H1 (cell line): ENCODE data around the gene PLK3. TPM values are rescaled to one million over a fixed set of nuclear protein-coding genes. Genes with fewer than 3 reads are reported as not detected.

Source experiments
- CTCF ChIA-PET: fragments of 300-600 bp; sonication (Branson Sonifier 250); formaldehyde crosslinking; loops from one replicate; lab custom pipeline; 2021; ENCODE audit not compliant: partially characterized antibody; lab: Charles Lee
- POLR2A ChIA-PET: fragments of 300-600 bp; sonication (Branson Sonifier 250); formaldehyde crosslinking; loops from one replicate; lab custom pipeline; 2021; ENCODE audit warnings: inconsistent platforms; ENCODE audit not compliant: partially characterized antibody; lab: Charles Lee
- DNase-seq, 2 experiments: peaks; one replicate each; pipeline versions ENCODE4 v3.0.0 to v3.0.0-alpha.2; 2010 to 2022; ENCODE audit warnings: low spot score in 2 of 2, low read depth in 1 of 2, mixed read lengths in 1 of 2
- FAIRE-seq: peaks from 2 replicates; lab custom pipeline; 2011; peaks lifted over from hg19 to GRCh38; lab: Jason Lieb, UNC
- H2AFZ ChIP-seq: 2 replicates; pipeline ENCODE4 v1.8.1; 2012; ENCODE audit warnings: low read length, inconsistent platforms
- H2AK5ac ChIP-seq: 2 replicates; pipeline ENCODE4 v1.6.1; 2013; ENCODE audit warnings: low read depth, low read length
- H2BK120ac ChIP-seq: replicated peaks from 2 replicates; pipeline ENCODE3; 2013; ENCODE audit warnings: low read depth, low read length, inconsistent platforms
- H2BK12ac ChIP-seq: 2 replicates; pipeline ENCODE4 v1.6.1; 2013; ENCODE audit warnings: low read depth, low read length
- H2BK15ac ChIP-seq: 2 replicates; pipeline ENCODE4 v1.6.1; 2013; ENCODE audit warnings: low read length
- H2BK20ac ChIP-seq: 2 replicates; pipeline ENCODE4 v1.6.1; 2013; ENCODE audit warnings: low read length
- H2BK5ac ChIP-seq: 2 replicates; pipeline ENCODE4 v1.6.1; 2013; ENCODE audit warnings: low read depth, low read length
- H3K14ac ChIP-seq: 2 replicates; pipeline ENCODE4 v1.6.1; 2013; ENCODE audit warnings: inconsistent platforms; ENCODE audit not compliant: insufficient read length
- H3K18ac ChIP-seq: 2 replicates; pipeline ENCODE4 v1.6.1; 2013; ENCODE audit warnings: low read length; ENCODE audit errors: extremely low read depth
- H3K23ac ChIP-seq: 2 replicates; pipeline ENCODE4 v1.6.1; 2013; ENCODE audit warnings: inconsistent platforms; ENCODE audit not compliant: insufficient read length
- H3K23me2 ChIP-seq: 2 replicates; pipeline ENCODE4 v1.6.1; 2013; ENCODE audit warnings: low read depth, low read length
- H3K27ac ChIP-seq: 2 replicates; pipeline ENCODE4 v1.6.1; 2011; ENCODE audit warnings: low read depth, low read length, inconsistent platforms
- H3K27me3 ChIP-seq, 4 experiments: replicated peaks in 1 of 4; 1 replicate in 1 of 4; 2 replicates in 3 of 4; pipeline versions ENCODE4 v1.6.1 to v1.8.1; 2011 to 2013; ENCODE audit warnings: low read length in 3 of 4, mild to moderate bottlenecking in 3 of 4, inconsistent platforms in 2 of 4, mixed read lengths in 2 of 4, moderate library complexity in 1 of 4; ENCODE audit not compliant: control insufficient read depth in 3 of 4, insufficient read depth in 3 of 4; ENCODE audit errors: extremely low read depth in 1 of 4
- H3K36me3 ChIP-seq, 4 experiments: 2 replicates each; pipeline versions ENCODE4 v1.6.1 to v1.8.1; 2011 to 2013; ENCODE audit warnings: mild to moderate bottlenecking in 4 of 4, low read length in 3 of 4, moderate library complexity in 2 of 4, control low read depth in 1 of 4, inconsistent platforms in 1 of 4; ENCODE audit not compliant: insufficient read depth in 4 of 4, control insufficient read depth in 2 of 4
- H3K4ac ChIP-seq: replicated peaks from 2 replicates; pipeline ENCODE3; 2013; ENCODE audit warnings: low read length, low read depth, mixed read lengths, inconsistent platforms; ENCODE audit not compliant: insufficient read length
- H3K4me1 ChIP-seq, 4 experiments: replicated peaks in 1 of 4; 1 replicate in 1 of 4; 2 replicates in 3 of 4; pipeline versions ENCODE4 v1.6.1 to v1.8.1; 2011 to 2013; ENCODE audit warnings: low read length in 3 of 4, inconsistent platforms in 2 of 4, mixed read lengths in 1 of 4; ENCODE audit not compliant: insufficient read depth in 4 of 4, control insufficient read depth in 3 of 4
- H3K4me2 ChIP-seq, 2 experiments: 2 replicates each; pipeline versions ENCODE4 v1.6.1 to v1.8.1; 2011 to 2013; ENCODE audit warnings: low read depth in 2 of 2, low read length in 2 of 2, control low read depth in 1 of 2, inconsistent platforms in 1 of 2, mild to moderate bottlenecking in 1 of 2; ENCODE audit not compliant: insufficient read depth in 1 of 2
- H3K4me3 ChIP-seq, 4 experiments: fragments of 200-600, 300-600 bp in 1 of 4; sonication (generic), shearing (Covaris generic), sonication (Bioruptor Twin) in 1 of 4; 2 replicates each; pipeline versions ENCODE4 v1.5.1 to v1.8.1; 2011 to 2016; ENCODE audit warnings: low read length in 4 of 4, low read depth in 3 of 4, control low read depth in 2 of 4, inconsistent platforms in 2 of 4, mild to moderate bottlenecking in 2 of 4, mixed read lengths in 1 of 4, moderate library complexity in 1 of 4; ENCODE audit not compliant: insufficient read depth in 2 of 4; ENCODE audit errors: extremely low read depth in 1 of 4
- H3K56ac ChIP-seq: replicated peaks from 2 replicates; pipeline ENCODE3; 2013; ENCODE audit warnings: low read depth, mild to moderate bottlenecking, mixed read lengths, low read length, inconsistent platforms; ENCODE audit not compliant: insufficient read length
- H3K79me1 ChIP-seq: 2 replicates; pipeline ENCODE4 v1.6.1; 2013; ENCODE audit warnings: low read depth, low read length, control low read depth
- H3K79me2 ChIP-seq, 2 experiments: 2 replicates each; pipeline versions ENCODE4 v1.6.1 to v1.8.1; 2012 to 2013; ENCODE audit warnings: low read length in 2 of 2, mild to moderate bottlenecking in 2 of 2, inconsistent platforms in 1 of 2; ENCODE audit not compliant: insufficient read depth in 2 of 2, control insufficient read depth in 1 of 2
- H3K9ac ChIP-seq, 4 experiments: replicated peaks in 1 of 4; 1 replicate in 1 of 4; 2 replicates in 3 of 4; pipeline versions ENCODE4 v1.6.1 to v1.8.1; 2011 to 2013; ENCODE audit warnings: low read depth in 3 of 4, low read length in 3 of 4, control low read depth in 2 of 4, mild to moderate bottlenecking in 2 of 4, moderate library complexity in 2 of 4, inconsistent platforms in 1 of 4; ENCODE audit errors: extremely low read depth in 1 of 4
- H3K9me3 ChIP-seq, 2 experiments: 2 replicates each; pipeline versions ENCODE4 v1.6.1 to v1.8.1; 2012 to 2013; ENCODE audit warnings: mild to moderate bottlenecking in 2 of 2, moderate library complexity in 2 of 2, control low read depth in 1 of 2, inconsistent platforms in 1 of 2, low read depth in 1 of 2, low read length in 1 of 2, mixed read lengths in 1 of 2; ENCODE audit not compliant: insufficient read depth in 2 of 2
- H4K20me1 ChIP-seq, 2 experiments: replicated peaks in 1 of 2; 2 replicates each; pipeline versions ENCODE3 to v1.8.1; 2011 to 2013; ENCODE audit warnings: inconsistent platforms in 2 of 2, low read length in 2 of 2, mild to moderate bottlenecking in 1 of 2; ENCODE audit not compliant: insufficient read depth in 2 of 2, control insufficient read depth in 1 of 2
- H4K5ac ChIP-seq: 2 replicates; pipeline ENCODE4 v1.6.1; 2013; ENCODE audit warnings: low read length, low read depth, mixed read lengths, inconsistent platforms; ENCODE audit not compliant: insufficient read length
- H4K8ac ChIP-seq: 2 replicates; pipeline ENCODE4 v1.8.0; 2013; ENCODE audit warnings: mild to moderate bottlenecking, moderate library complexity, low read length, inconsistent platforms; ENCODE audit not compliant: insufficient read depth; ENCODE audit errors: extremely low read depth
- H4K91ac ChIP-seq: replicated peaks from 2 replicates; pipeline ENCODE3; 2013; ENCODE audit warnings: low read length, mixed read lengths, inconsistent platforms; ENCODE audit not compliant: insufficient read length
- ATF2 ChIP-seq: IDR thresholded peaks from 2 replicates; pipeline ENCODE4 v1.6.1; 2012; ENCODE audit warnings: low read length, inconsistent platforms
- CHD2 ChIP-seq: IDR thresholded peaks from 2 replicates; pipeline ENCODE4 v1.6.1; 2012; ENCODE audit warnings: low read length, improper control_type of control experiment
- POLR2A ChIP-seq, 2 experiments: IDR thresholded peaks; 1 replicate in 1 of 2; 2 replicates in 1 of 2; pipeline ENCODE4 v1.6.1; 2011; ENCODE audit warnings: low read depth in 2 of 2, low read length in 2 of 2, mild to moderate bottlenecking in 2 of 2; ENCODE audit errors: control extremely low read depth in 1 of 2
- POLR2AphosphoS5 ChIP-seq: IDR thresholded peaks from 2 replicates; pipeline ENCODE4 v1.6.1; 2011; ENCODE audit warnings: low read depth, low read length
- RNF2 ChIP-seq: fragments of 200-900, 300-1000 bp; sonication (generic); IDR thresholded peaks from 2 replicates; pipeline ENCODE4 v1.7.1; 2016; ENCODE audit warnings: borderline replicate concordance, low read depth, mild to moderate bottlenecking, antibody characterized with exemption, low read length; ENCODE audit not compliant: poor library complexity, severe bottlenecking; ENCODE audit errors: missing control alignments
- WGBS, 2 experiments: shearing (Covaris generic) in 1 of 2; methylation state at CpG; one replicate each; pipeline versions ENCODE4 v1.1.6 to v1.1.7; 2013 to 2015; ENCODE audit warnings: low lambda C conversion rate in 2 of 2, mixed read lengths in 2 of 2, inconsistent platforms in 1 of 2, low coverage in 1 of 2, missing lambda C conversion rate in 1 of 2; ENCODE audit not compliant: insufficient replicate concordance in 2 of 2, insufficient coverage in 1 of 2, insufficient read length in 1 of 2; ENCODE audit errors: extremely low coverage in 1 of 2, missing lambda C conversion rate in 1 of 2; 5-methylcytosine and 5-hydroxymethylcytosine counted together
- polyA plus RNA-seq, 7 experiments: library from polyadenylated mRNA; depleted of rRNA in 3 of 7; stranded (reverse) in 5 of 7; unstranded in 2 of 7; fragments of >200 nt in 5 of 7; fragments of 200-250 nt in 2 of 7; gene quantifications; 1 replicate in 5 of 7; 2 replicates in 1 of 7; 4 replicates in 1 of 7; pipeline versions ENCODE4 v1.2.1 to v1.2.3, GENCODE V29; 2011 to 2013; ENCODE audit warnings: missing spikeins in 2 of 7, mixed read lengths in 2 of 7
- total RNA-seq: library from RNA; stranded (reverse); fragmentation: NEBNext Ultra II Directional; extraction: Animal tissue kit (Norgen Biotek cat#: 25700); gene quantifications from 2 replicates; pipeline ENCODE4 v1.2.1, GENCODE V29; 2021
- TF ChIP-seq, protein P1 (sequence below): IDR thresholded peaks from 2 replicates; pipeline ENCODE4 v1.6.1; 2011; ENCODE audit warnings: low read depth, mild to moderate bottlenecking, low read length; ENCODE audit not compliant: insufficient read depth

The PLK3 gene
- total and polyA plus RNA-seq, 2 of the 8 experiments (the other 6 are each of a cell fraction or from before 2014, with no cell fraction given): 7.9 to 12.3 TPM

DNA sequence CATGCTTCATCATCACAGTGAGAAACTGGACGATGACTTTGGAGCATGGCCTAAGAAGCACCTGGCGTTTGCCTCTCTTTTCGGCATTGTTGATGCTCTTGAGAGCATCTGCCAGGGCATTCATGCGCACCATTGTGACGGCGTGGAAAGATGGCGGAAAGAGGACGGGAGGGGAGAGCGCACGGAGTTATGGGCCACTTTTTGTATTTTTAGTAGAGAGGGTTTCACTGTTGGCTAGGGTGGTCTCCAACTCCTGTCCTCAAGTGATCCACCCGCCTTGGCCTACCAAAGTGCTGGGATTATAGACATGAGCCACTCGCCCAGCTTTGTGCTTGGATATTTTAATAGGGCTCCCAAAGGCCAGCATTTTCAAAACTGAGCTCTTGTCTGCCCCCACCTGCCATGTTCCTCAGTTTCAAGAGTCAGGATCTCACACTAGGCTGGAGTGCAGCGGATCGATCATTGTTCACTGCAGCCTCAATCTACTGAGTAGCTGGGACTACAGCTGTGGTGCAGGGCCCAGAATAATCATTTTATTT is 19.5 kb upstream of the PLK3 start:
- no peak overlapping the region for H2BK12ac ChIP-seq
- no peak overlapping the region for H2BK5ac ChIP-seq
- no peak overlapping the region for H3K4me2 ChIP-seq
- H2BK15ac ChIP-seq: no peak overlapping the region
- peaks cover 12% of the 10 kb centered on the region for H3K23me2 ChIP-seq
- no peak overlapping the region for H2BK20ac ChIP-seq
- H3K4me3 ChIP-seq: no peak overlapping the region
- FAIRE-seq: no peak
- H4K8ac ChIP-seq: no peak overlapping the region
- CTCF ChIA-PET: interaction anchor here (0.6 to 3.0 kb wide), 7 partner anchors 9 to 523 kb away, joined by 3 to 11 read pairs (median 3); no protein-coding TSS in a partner anchor
- H2AK5ac ChIP-seq: no peak overlapping the region
- TF ChIP-seq, protein P1, sequence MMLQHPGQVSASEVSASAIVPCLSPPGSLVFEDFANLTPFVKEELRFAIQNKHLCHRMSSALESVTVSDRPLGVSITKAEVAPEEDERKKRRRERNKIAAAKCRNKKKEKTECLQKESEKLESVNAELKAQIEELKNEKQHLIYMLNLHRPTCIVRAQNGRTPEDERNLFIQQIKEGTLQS: no peak
- no peak for TF ChIP-seq CHD2
- TF ChIP-seq RNF2: no peak
- peak; percentile 81 for TF ChIP-seq POLR2AphosphoS5
- TF ChIP-seq ATF2: 0 out of 2 replicates have a peak, but pooled peaks have one; percentile 20
- peak in 1 of 2 experiments; percentile 65; a peak in 2 of 3 replicates for TF ChIP-seq POLR2A (IDR thresholded peaks at IDR 0.05; ENCODE audit: control extremely low read depth in 1 of 2, low read depth in 2 of 2, low read length in 2 of 2)
- TF ChIP-seq, all 59 proteins: peak for 3
- Histone ChIP-seq H3K36me3 (peaks cover 24 to 54% (median 34%) of the 10 kb centered on the region in 4 experiments), H3K79me1 (peaks cover 3% of the 10 kb centered on the region; the same call in 1 of the 2 replicates), H3K4me1 (peaks cover 0 to 18% (median 9%) of the 10 kb centered on the region in 4 experiments; a peak in 6 of 7 replicates), H3K23ac (no peak overlapping the region), H3K9ac (no peak overlapping the region), H3K4ac (no peak overlapping the region), H3K79me2 (peaks cover 15 to 30% of the 10 kb centered on the region in 2 experiments), H3K27me3 (peaks cover 0 to 3% (median 0%) of the 10 kb centered on the region in 4 experiments; a peak in 3 of 7 replicates), H3K56ac (no peak overlapping the region), H3K9me3 (no peaks in the 10 kb centered on the region), H4K20me1 (peaks cover 13 to 21% of the 10 kb centered on the region in 2 experiments), H3K14ac (no peak overlapping the region), H4K5ac (no peak overlapping the region), H4K91ac (no peak overlapping the region), H2BK120ac (no peak overlapping the region), H3K27ac (no peak overlapping the region), H3K18ac (no peak overlapping the region), H2AFZ (no peak overlapping the region)
- POLR2A ChIA-PET: interaction anchor here (0.7 to 23.6 kb wide), 18 partner anchors 8 to 548 kb away, joined by 4 to 428 read pairs (median 15); partner anchors contain the start of genes BEST4, BTBD19, DYNLT4 and KIF2C
- no peak for DNase-seq
- 93% methylated on average over 14 of the region's 14 CpGs; no CpG with 5 or more reads in 1 of the 2 experiments for WGBS, 2 experiments
